Measurements from ENCODE around the gene DCHS2.

Gene DCHS2

GRCh38 chr4:154444958-154445357 is 46.6 kb downstream of the DCHS2 start:
- no peak for DNase-seq

- no peak for DNase-seq
Measured at GRCh38 chr4:154441982-154442381, 49.6 kb downstream of the DCHS2 start.

- DNase-seq, result no peak
Measured at GRCh38 chr4:154441124-154441523, 50.5 kb downstream of the DCHS2 start.

- DNase-seq, result no peak
Measured at GRCh38 chr4:154439224-154439623, 52.4 kb downstream of the DCHS2 start.

GRCh38 chr4:154435895-154436294 is 55.7 kb downstream of the DCHS2 start:
- DNase-seq, result no peak

- DNase-seq, result no peak
Measured at GRCh38 chr4:154433543-154433942, 58.1 kb downstream of the DCHS2 start.

- DNase-seq, result no peak
Measured at GRCh38 chr4:154429176-154429575, 62.4 kb downstream of the DCHS2 start.

- DNase-seq, result no peak
Measured at GRCh38 chr4:154427149-154427548, 64.5 kb downstream of the DCHS2 start.

GRCh38 chr4:154425514-154425913 is 66.1 kb downstream of the DCHS2 start:
- DNase-seq, result no peak

- no peak for DNase-seq
Measured at GRCh38 chr4:154424810-154425484, 66.7 kb downstream of the DCHS2 start.

- DNase-seq, result no peak
Measured at GRCh38 chr4:154422152-154422551, 69.4 kb downstream of the DCHS2 start.

- no peak for DNase-seq
Measured at GRCh38 chr4:154421618-154422017, 70.0 kb downstream of the DCHS2 start.

- DNase-seq, result no peak
Measured at GRCh38 chr4:154417373-154417673, 74.3 kb downstream of the DCHS2 start.

GRCh38 chr4:154416190-154416547 is 75.4 kb downstream of the DCHS2 start:
- no peak for DNase-seq

GRCh38 chr4:154415313-154415712 is 76.3 kb downstream of the DCHS2 start:
- no peak for DNase-seq

GRCh38 chr4:154414796-154415195 is 76.8 kb downstream of the DCHS2 start:
- no peak for DNase-seq

GRCh38 chr4:154414371-154414770 is 77.2 kb downstream of the DCHS2 start:
- DNase-seq, result no peak

GRCh38 chr4:154407443-154407842 is 84.2 kb downstream of the DCHS2 start:
- no peak for DNase-seq

- DNase-seq, result no peak
Measured at GRCh38 chr4:154406018-154406795, 85.4 kb downstream of the DCHS2 start.

GRCh38 chr4:154399259-154399974 is 92.2 kb downstream of the DCHS2 start:
- DNase-seq, result no peak

- no peak for DNase-seq
Measured at GRCh38 chr4:154390324-154390723, 101.3 kb downstream of the DCHS2 start.

GRCh38 chr4:154389148-154389547 is 102.5 kb downstream of the DCHS2 start:
- DNase-seq, result no peak

GRCh38 chr4:154384012-154384411 is 107.6 kb downstream of the DCHS2 start:
- DNase-seq, result no peak

- no peak for DNase-seq
Measured at GRCh38 chr4:154376486-154376885, 115.1 kb downstream of the DCHS2 start.

Data from amniotic stem cell (primary cell).